Measurements from ENCODE around the gene ETFB. TPM values are rescaled to one million over a fixed set of nuclear protein-coding genes. Genes with fewer than 3 reads are reported as not detected.

Gene ETFB
- total RNA-seq, 4 donors from 2014 or later = 18.8 to 56.6 (median 32.8) TPM

DNA sequence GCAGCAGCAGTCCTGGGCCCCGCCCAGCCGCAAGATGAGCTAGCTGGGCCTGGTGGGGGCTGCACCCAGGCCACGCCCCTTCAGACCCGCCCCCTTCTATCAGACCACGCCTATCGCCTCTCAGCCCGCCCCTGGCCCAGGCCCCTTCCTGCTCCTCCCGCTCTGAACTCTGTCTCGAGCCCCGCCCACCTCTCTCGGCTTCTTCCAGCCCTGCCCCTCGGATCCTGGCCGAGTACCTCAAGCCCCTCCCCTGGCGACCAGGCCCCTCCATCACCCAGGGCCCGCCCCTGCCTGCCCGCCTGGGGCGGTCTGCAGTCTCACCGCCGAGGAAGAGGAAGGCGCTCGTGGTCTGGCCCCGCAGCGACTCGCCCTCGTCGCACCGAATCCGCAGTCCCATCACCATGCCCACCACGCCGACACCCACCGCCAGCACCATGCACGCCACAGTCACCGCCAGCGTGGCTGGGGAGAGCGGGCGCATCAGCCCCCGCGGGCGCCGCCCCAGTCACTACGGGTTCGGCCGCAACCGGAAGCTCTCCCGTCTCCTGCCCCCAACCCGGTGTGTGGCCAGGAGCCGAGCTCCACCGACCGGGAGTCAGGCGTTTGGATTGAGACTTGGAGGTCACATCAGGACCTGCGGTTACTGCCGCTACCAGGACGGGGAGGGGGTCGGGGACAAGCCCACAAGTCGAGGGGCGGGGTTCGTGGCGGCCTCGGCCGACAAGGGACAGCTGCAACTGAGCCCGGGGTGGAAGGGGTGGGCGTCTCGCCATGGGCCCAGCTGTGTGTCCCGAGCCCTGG, 1.6 kb upstream of the ETFB start:
- DNase-seq = peak; percentile 100
- H3K4me1 ChIP-seq = no peaks in the 10 kb centered on the region
- no peaks in the 10 kb centered on the region for H3K36me3 ChIP-seq
- H3K9me3 ChIP-seq = no peaks in the 10 kb centered on the region
- intact Hi-C loops (cut with DNase I; ENCODE audit: low total_unique reads) = no loop called here
- TF ChIP-seq, protein P1, sequence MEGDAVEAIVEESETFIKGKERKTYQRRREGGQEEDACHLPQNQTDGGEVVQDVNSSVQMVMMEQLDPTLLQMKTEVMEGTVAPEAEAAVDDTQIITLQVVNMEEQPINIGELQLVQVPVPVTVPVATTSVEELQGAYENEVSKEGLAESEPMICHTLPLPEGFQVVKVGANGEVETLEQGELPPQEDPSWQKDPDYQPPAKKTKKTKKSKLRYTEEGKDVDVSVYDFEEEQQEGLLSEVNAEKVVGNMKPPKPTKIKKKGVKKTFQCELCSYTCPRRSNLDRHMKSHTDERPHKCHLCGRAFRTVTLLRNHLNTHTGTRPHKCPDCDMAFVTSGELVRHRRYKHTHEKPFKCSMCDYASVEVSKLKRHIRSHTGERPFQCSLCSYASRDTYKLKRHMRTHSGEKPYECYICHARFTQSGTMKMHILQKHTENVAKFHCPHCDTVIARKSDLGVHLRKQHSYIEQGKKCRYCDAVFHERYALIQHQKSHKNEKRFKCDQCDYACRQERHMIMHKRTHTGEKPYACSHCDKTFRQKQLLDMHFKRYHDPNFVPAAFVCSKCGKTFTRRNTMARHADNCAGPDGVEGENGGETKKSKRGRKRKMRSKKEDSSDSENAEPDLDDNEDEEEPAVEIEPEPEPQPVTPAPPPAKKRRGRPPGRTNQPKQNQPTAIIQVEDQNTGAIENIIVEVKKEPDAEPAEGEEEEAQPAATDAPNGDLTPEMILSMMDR (IDR thresholded peaks at IDR 0.05) = peak in 1 of 4 experiments; percentile 37
- no peak for TF ChIP-seq POLR2A (IDR thresholded peaks at IDR 0.05)
- H3K27me3 ChIP-seq = no peaks in the 10 kb centered on the region
- peak overlapping the region; percentile 77 to 81 for H3K4me3 ChIP-seq
- H3K27ac ChIP-seq = peak overlapping the region; percentile 90 to 97

DNA sequence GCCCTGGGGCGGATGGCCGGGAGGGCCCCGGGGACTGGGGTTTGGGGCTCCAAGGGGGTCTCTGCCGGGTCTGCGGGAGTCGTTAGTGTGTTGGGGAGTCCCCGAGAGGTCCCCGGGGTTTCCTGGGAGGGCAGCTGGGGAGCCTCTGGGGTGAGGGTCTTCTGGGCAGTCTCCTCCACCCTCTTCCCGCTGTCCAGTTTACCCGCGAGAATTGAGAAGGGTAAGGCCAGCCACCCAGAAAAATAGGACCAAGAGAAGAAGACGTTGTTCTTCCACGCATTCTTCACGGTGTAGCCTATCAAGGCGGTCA, 1.0 kb upstream of the ETFB start:
- intact Hi-C loops (cut with DNase I; ENCODE audit: low total_unique reads) = no loop called here
- no peaks in the 10 kb centered on the region for H3K36me3 ChIP-seq
- TF ChIP-seq POLR2A (IDR thresholded peaks at IDR 0.05) = peak; percentile 92 to 95
- TF ChIP-seq, protein P1 (IDR thresholded peaks at IDR 0.05) = peak in 1 of 4 experiments; percentile 4
- peak overlapping the region; percentile 90 to 97 for H3K27ac ChIP-seq
- no peaks in the 10 kb centered on the region for H3K9me3 ChIP-seq
- H3K27me3 ChIP-seq = no peaks in the 10 kb centered on the region
- no peak for DNase-seq
- peak overlapping the region; percentile 77 to 81 for H3K4me3 ChIP-seq
- no peaks in the 10 kb centered on the region for H3K4me1 ChIP-seq

GRCh38 chr19:51366389-51367254, 434 bp upstream of the ETFB start:
- intact Hi-C loops (cut with DNase I; ENCODE audit: low total_unique reads) = no loop called here
- H3K9me3 ChIP-seq = no peaks in the 10 kb centered on the region

GRCh38 chr19:51365211-51365964, 800 bp downstream of the ETFB start:
- Histone ChIP-seq H3K36me3 (no peaks in the 10 kb centered on the region), H3K27ac (peak overlapping the region; percentile 90 to 97), H3K4me3 (peak overlapping the region; percentile 77 to 81), H3K9me3 (no peaks in the 10 kb centered on the region), H3K4me1 (no peaks in the 10 kb centered on the region), H3K27me3 (no peaks in the 10 kb centered on the region)
- DNase-seq = peak; percentile 30 to 31
- intact Hi-C loops (cut with DNase I; ENCODE audit: low total_unique reads) = no loop called here
- TF ChIP-seq, protein P1 (IDR thresholded peaks at IDR 0.05) = no peak
- no peak for TF ChIP-seq POLR2A (IDR thresholded peaks at IDR 0.05)

More at GRCh38 chr19:51366389-51367254, 434 bp upstream of the ETFB start:
- H3K27me3 ChIP-seq = no peaks in the 10 kb centered on the region
- peak overlapping the region; percentile 77 to 81 for H3K4me3 ChIP-seq
- no peaks in the 10 kb centered on the region for H3K36me3 ChIP-seq
- no peaks in the 10 kb centered on the region for H3K4me1 ChIP-seq
- DNase-seq = peak; percentile 97 to 99
- peak; percentile 94 to 97 for TF ChIP-seq POLR2A (IDR thresholded peaks at IDR 0.05)
- TF ChIP-seq, protein P1 (IDR thresholded peaks at IDR 0.05) = no peak
- peak overlapping the region; percentile 90 to 97 for H3K27ac ChIP-seq
